K562 (cell line): Measurements from ENCODE around the gene TAGLN3. TPM values are rescaled to one million over a fixed set of nuclear protein-coding genes. Genes with fewer than 3 reads are reported as not detected.

Experiments
- ATAC-seq: fragments of 200-7000 bp; cut with Tn5 transposase; 3 replicates; pipeline ENCODE4 v1.9.1; 2020; ENCODE audit warnings: moderate library complexity
- BruUV-seq: library from RNA; stranded (reverse); fragments of 400-500 nt; replicated peaks from 2 replicates; lab custom pipeline; 2021; lab: Mats Ljungman, UMichigan
- CTCF ChIA-PET: fragments of 300-600 bp; formaldehyde crosslinking; extraction: SDS; loops from one replicate; lab custom pipeline; 2021; ENCODE audit warnings: low intra/inter-chr PET ratio; lab: Yijun Ruan, JAX
- POLR2A ChIA-PET: fragments of 300-600, 350-650 bp; sonication (Branson Sonifier 250); formaldehyde crosslinking; extraction: SDS; loops from one replicate; lab custom pipeline; 2021; ENCODE audit warnings: antibody characterized with exemption, inconsistent platforms; lab: Yijun Ruan, JAX
- DNase-seq, 4 experiments: peaks; one replicate each; pipeline versions ENCODE4 v3.0.0 to v3.0.0-alpha.2; 2011 to 2018; ENCODE audit warnings: low spot score in 3 of 4, mixed read lengths in 3 of 4; ENCODE audit errors: extremely low read depth in 1 of 4
- FAIRE-seq: peaks from 2 replicates; lab custom pipeline; 2011; peaks lifted over from hg19 to GRCh38; lab: Jason Lieb, UNC
- H2AFZ ChIP-seq: 2 replicates; pipeline ENCODE4 v1.6.0; 2011; ENCODE audit warnings: low read depth, low read length, control low read depth, inconsistent platforms
- H3K27ac ChIP-seq: fragments of 200-600 bp; 3 replicates; pipeline ENCODE4 v1.8.0; 2011; ENCODE audit warnings: low read depth, mild to moderate bottlenecking, control low read depth, inconsistent platforms, low read length, moderate library complexity, mixed read lengths; ENCODE audit errors: extremely low read depth
- H3K27me3 ChIP-seq, 2 experiments: fragments of 300-600 bp in 1 of 2; 2 replicates in 1 of 2; 3 replicates in 1 of 2; pipeline versions ENCODE4 v1.6.0 to v1.8.0; 2011; ENCODE audit warnings: inconsistent platforms in 2 of 2, low read length in 2 of 2, mild to moderate bottlenecking in 1 of 2, mixed read lengths in 1 of 2, moderate library complexity in 1 of 2; ENCODE audit not compliant: control insufficient read depth in 2 of 2, insufficient read depth in 2 of 2
- H3K36me3 ChIP-seq: fragments of 300-600 bp; 3 replicates; pipeline ENCODE4 v1.8.0; 2011; ENCODE audit warnings: mild to moderate bottlenecking, low read length, inconsistent platforms; ENCODE audit not compliant: control insufficient read depth, insufficient read depth
- H3K4me1 ChIP-seq, 2 experiments: fragments of 200-600 bp in 1 of 2; replicated peaks in 1 of 2; 2 replicates in 1 of 2; 3 replicates in 1 of 2; pipeline versions ENCODE4 v1.5.1 to v1.8.0; 2011; ENCODE audit warnings: inconsistent platforms in 2 of 2, low read length in 2 of 2, mild to moderate bottlenecking in 1 of 2, mixed read lengths in 1 of 2, moderate library complexity in 1 of 2; ENCODE audit not compliant: control insufficient read depth in 2 of 2, insufficient read depth in 2 of 2
- H3K4me2 ChIP-seq: 2 replicates; pipeline ENCODE4 v1.6.1; 2011; ENCODE audit warnings: low read length, control low read depth, inconsistent platforms, mixed read lengths; ENCODE audit not compliant: insufficient read depth
- H3K4me3 ChIP-seq: fragments of 200-600 bp; sonication (generic), shearing (Covaris generic); 2 replicates; pipeline ENCODE4 v1.5.1; 2016; ENCODE audit warnings: control low read depth, inconsistent platforms
- H3K79me2 ChIP-seq: fragments of 200-600 bp; 3 replicates; pipeline ENCODE4 v1.8.0; 2011; ENCODE audit warnings: low read length, inconsistent platforms; ENCODE audit not compliant: control insufficient read depth, insufficient read depth
- H3K9ac ChIP-seq, 2 experiments: 2 replicates each; pipeline versions ENCODE4 v1.6.0 to v1.6.1; 2011; ENCODE audit warnings: low read depth in 2 of 2, low read length in 2 of 2, control low read depth in 1 of 2, inconsistent platforms in 1 of 2, mild to moderate bottlenecking in 1 of 2, mixed read lengths in 1 of 2; ENCODE audit not compliant: insufficient read depth in 1 of 2
- H3K9me1 ChIP-seq: one replicate; pipeline ENCODE4 v1.6.0; 2011; ENCODE audit warnings: inconsistent platforms, mild to moderate bottlenecking, low read length, moderate library complexity; ENCODE audit not compliant: control insufficient read depth, insufficient read depth
- H3K9me3 ChIP-seq: replicated peaks from 2 replicates; pipeline ENCODE4 v1.5.1; 2011; ENCODE audit warnings: low read depth, low read length, inconsistent platforms; ENCODE audit not compliant: control insufficient read depth, insufficient read depth
- H4K20me1 ChIP-seq: replicated peaks from 2 replicates; pipeline ENCODE4 v1.6.1; 2011; ENCODE audit warnings: low read length, inconsistent platforms, mixed read lengths; ENCODE audit not compliant: control insufficient read depth, insufficient read depth
- KDM5B ChIP-seq: fragments of 200-600 bp; sonication (generic); IDR thresholded peaks from 2 replicates; pipeline ENCODE4 v1.6.1; 2012; ENCODE audit warnings: low read depth, mild to moderate bottlenecking, moderate library complexity, low read length, control low read depth, inconsistent platforms; ENCODE audit not compliant: insufficient replicate concordance
- NR0B1 ChIP-seq: fragments of 450-650 bp; IDR thresholded peaks from one replicate; pipeline ENCODE4 v1.6.1; 2018; ENCODE audit warnings: mild to moderate bottlenecking, moderate library complexity; ENCODE audit not compliant: partially characterized antibody
- NR3C1 ChIP-seq: sonication (generic); formaldehyde crosslinking; IDR thresholded peaks from 2 replicates; pipeline ENCODE4 v1.8.1; 2022; ENCODE audit warnings: missing genetic modification reagents
- RBFOX2 ChIP-seq: fragments of 200-400 bp; formaldehyde crosslinking; IDR thresholded peaks from 2 replicates; pipeline ENCODE4 v1.6.1; 2017; ENCODE audit warnings: low read depth, mild to moderate bottlenecking, low read length, moderate library complexity
- WGBS: fragments of 100-300 bp; shearing (Covaris generic); methylation state at CpG from one replicate; pipeline ENCODE4 v1.1.6; 2016; ENCODE audit warnings: low coverage, mixed read lengths; ENCODE audit not compliant: insufficient coverage; ENCODE audit errors: missing lambda C conversion rate; 5-methylcytosine and 5-hydroxymethylcytosine counted together
- in situ Hi-C: fragments of 300-500 bp; cut with MboI; formaldehyde crosslinking; loops from 4 replicates; pipeline ENCODE4 v1.15.0; 2018; ENCODE audit warnings: inconsistent platforms, mixed read lengths
- intact Hi-C: fragments of 100-400 bp; cut with micrococcal nuclease; formaldehyde crosslinking; loops from 2 replicates; pipeline ENCODE4 v1.14.2; 2022
- polyA plus RNA-seq, 8 experiments: library from polyadenylated mRNA; depleted of rRNA in 4 of 8; stranded (reverse) in 5 of 8; unstranded in 3 of 8; fragments of >200 nt; fragmentation: Nextera tagmentation in 2 of 8; fragmentation: Illumina TruSeq in 1 of 8; extraction: Ambion mirVana in 2 of 8; extraction: Trizol in 1 of 8; gene quantifications; 2 replicates each; pipeline versions ENCODE4 v1.2.1 to v1.2.3, GENCODE V29; 2011 to 2014; ENCODE audit warnings: inconsistent platforms in 1 of 8, missing spikeins in 1 of 8
- total RNA-seq, 7 experiments: library from RNA; depleted of rRNA in 6 of 7; stranded (reverse); fragments of >200 nt in 6 of 7; fragmentation: Illumina TruSeq in 2 of 7; extraction: Trizol in 2 of 7; gene quantifications; 2 replicates each; pipeline versions ENCODE4 v1.2.1 to v1.2.3, GENCODE V29; 2011 to 2021; ENCODE audit warnings: low replicate concordance in 1 of 7
- TF ChIP-seq, protein P1 (sequence below): fragments of 450-650 bp; formaldehyde crosslinking; IDR thresholded peaks from 2 replicates; pipeline ENCODE4 v1.4.0; 2022; ENCODE audit warnings: mild to moderate bottlenecking, moderate library complexity

The TAGLN3 gene
- total and polyA plus RNA-seq, 9 of the 15 experiments (the other 6 are each of a cell fraction or from before 2014, with no cell fraction given): 0.06 TPM; not detected in 7

DNA sequence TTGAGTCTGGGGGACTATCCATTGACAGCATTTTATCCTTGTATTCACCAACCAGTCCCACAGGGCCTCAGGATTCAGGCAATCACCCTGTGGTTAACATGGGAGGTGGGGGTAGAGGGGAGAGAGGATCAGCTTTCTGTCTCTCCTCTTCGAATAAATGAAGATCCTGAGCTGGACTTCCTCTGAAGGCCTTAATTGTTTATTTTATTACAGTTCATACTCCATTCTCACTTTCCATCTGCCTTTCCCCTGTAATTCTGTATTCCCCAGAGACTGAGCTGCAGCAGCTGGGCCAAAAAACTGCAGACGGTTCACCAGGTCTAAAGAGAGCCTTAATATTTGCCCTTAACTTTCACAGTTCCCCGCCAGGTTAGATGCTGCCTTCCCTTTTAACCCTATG, 11.9 kb downstream of the TAGLN3 start:
- ChIA-PET CTCF (no interaction called here), POLR2A (no interaction called here)
- TF ChIP-seq, protein P1, sequence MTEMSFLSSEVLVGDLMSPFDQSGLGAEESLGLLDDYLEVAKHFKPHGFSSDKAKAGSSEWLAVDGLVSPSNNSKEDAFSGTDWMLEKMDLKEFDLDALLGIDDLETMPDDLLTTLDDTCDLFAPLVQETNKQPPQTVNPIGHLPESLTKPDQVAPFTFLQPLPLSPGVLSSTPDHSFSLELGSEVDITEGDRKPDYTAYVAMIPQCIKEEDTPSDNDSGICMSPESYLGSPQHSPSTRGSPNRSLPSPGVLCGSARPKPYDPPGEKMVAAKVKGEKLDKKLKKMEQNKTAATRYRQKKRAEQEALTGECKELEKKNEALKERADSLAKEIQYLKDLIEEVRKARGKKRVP: no peak
- TF ChIP-seq KDM5B (no peak), NR3C1 (CRISPR knock-in tag) (no peak)
- DNase-seq (no peak), ATAC-seq (no peak), FAIRE-seq (no peak)
- no peaks in the 10 kb centered on the region for H3K79me2 ChIP-seq
- no peaks in the 10 kb centered on the region for H3K9me3 ChIP-seq
- no peak overlapping the region for H3K4me2 ChIP-seq
- no peak overlapping the region for H3K27ac ChIP-seq
- H3K9ac ChIP-seq: no peak overlapping the region
- no peak overlapping the region for H3K4me3 ChIP-seq
- H3K9me1 ChIP-seq: no peaks in the 10 kb centered on the region
- BruUV-seq: no TSS peak
- H3K27me3 ChIP-seq: no peaks in the 10 kb centered on the region; a peak in 1 of 5 replicates
- WGBS: 0% methylated on average over 2 of the region's 3 CpGs
- no peak overlapping the region for H2AFZ ChIP-seq
- intact Hi-C loops (loop anchor here (10.0 kb wide), 1 partner anchor 116 kb away; no protein-coding TSS in a partner anchor), in situ Hi-C loops (no loop called here)
- no peaks in the 10 kb centered on the region for H4K20me1 ChIP-seq
- no peaks in the 10 kb centered on the region for H3K36me3 ChIP-seq
- no peaks in the 10 kb centered on the region for H3K4me1 ChIP-seq

DNA sequence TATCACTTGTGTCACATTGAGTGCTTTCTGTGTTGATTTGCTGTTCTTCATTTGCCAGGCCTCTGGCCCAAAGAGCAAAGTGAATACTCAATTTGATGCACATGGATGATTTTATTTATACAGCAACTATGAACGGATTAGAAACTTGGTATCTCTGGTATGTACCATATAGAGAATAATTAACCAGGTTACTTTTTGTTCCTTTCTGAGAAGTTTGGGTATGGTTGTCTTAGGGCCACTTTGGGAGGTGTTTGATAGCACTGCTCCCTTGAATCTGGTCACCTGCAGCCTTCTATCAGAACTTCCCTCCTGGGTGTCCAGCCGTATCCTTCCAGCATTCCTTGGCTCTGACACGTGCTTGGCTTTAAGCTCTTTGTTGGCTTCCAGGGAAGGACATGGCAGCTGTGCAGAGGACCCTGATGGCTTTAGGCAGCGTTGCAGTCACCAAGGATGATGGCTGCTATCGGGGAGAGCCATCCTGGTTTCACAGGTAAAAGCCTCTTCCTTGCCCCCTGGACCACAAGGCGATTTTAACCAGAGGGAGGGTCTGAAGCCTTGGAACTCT, 12.7 kb downstream of the TAGLN3 start:
- ChIA-PET CTCF (no interaction called here), POLR2A (no interaction called here)
- Histone ChIP-seq H3K9me3 (no peaks in the 10 kb centered on the region), H3K4me1 (no peaks in the 10 kb centered on the region), H3K27ac (no peak overlapping the region), H3K79me2 (no peaks in the 10 kb centered on the region), H3K36me3 (no peaks in the 10 kb centered on the region), H3K4me2 (no peak overlapping the region), H3K4me3 (no peak overlapping the region), H3K9me1 (no peaks in the 10 kb centered on the region), H4K20me1 (no peaks in the 10 kb centered on the region), H2AFZ (no peak overlapping the region), H3K9ac (no peak overlapping the region), H3K27me3 (no peaks in the 10 kb centered on the region; a peak in 1 of 5 replicates)
- in situ Hi-C loops: no loop called here
- DNase-seq (no peak), ATAC-seq (no peak), FAIRE-seq (no peak)
- intact Hi-C loops: loop anchor here (10.0 kb wide), 1 partner anchor 117 kb away; no protein-coding TSS in a partner anchor
- TF ChIP-seq RBFOX2 (no peak), NR0B1 (no peak)
- BruUV-seq: no TSS peak
- WGBS: 0% methylated on average over 4 of the region's 6 CpGs
